Anterior cingulate cortex (tissue), 58 donors: ENCODE results near the gene RPSA.
"Not testable (repeated sequence)": the region's sequence is repeated elsewhere in the genome, so short reads cannot be mapped to it uniquely, and the experiment has no call there.

Experiments
- DNase-seq, 58 donors: peaks; one replicate each; lab custom pipeline; 2025; lab: John Stamatoyannopoulos, UW

The RPSA gene

DNA sequence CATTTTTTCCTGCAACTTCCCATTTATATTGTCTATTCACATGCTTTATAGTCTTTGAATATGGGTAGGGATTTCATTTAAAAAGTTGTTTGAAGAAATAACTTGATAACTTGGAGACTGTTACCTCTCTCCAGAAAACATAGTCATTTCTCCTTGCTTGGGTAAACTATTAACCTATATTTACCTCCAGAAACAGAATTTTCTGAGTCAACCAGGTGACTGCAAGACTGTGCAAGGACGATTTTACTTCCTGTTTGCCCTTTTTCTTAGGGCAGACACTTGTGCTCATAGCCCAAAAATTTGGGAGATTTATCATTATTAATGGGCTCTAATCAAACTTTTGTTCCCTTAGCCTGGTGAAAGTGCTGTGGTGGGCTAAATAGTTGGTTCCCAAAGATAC is 46.6 kb downstream of the RPSA start:
- no peak for DNase-seq

DNA sequence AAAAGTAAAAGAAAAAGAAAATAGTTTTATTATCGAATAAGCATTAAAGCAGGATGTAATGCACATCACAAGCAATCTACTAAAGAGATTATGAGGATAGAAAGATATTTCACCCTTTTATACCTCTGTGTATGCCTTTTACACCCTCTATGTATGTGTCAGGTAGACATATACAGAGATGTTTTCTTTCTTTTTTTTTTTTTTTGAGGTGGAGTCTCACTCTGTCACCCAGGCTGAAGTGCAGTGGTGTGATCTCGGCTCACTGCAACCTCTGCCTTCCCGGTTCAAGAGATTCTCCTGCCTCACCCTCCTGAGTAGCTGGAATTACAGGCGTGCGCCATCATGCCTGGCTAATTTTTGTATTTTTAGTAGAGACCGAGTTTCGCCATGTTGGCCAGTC is 47.4 kb downstream of the RPSA start:
- not testable (repeated sequence) for DNase-seq

DNA sequence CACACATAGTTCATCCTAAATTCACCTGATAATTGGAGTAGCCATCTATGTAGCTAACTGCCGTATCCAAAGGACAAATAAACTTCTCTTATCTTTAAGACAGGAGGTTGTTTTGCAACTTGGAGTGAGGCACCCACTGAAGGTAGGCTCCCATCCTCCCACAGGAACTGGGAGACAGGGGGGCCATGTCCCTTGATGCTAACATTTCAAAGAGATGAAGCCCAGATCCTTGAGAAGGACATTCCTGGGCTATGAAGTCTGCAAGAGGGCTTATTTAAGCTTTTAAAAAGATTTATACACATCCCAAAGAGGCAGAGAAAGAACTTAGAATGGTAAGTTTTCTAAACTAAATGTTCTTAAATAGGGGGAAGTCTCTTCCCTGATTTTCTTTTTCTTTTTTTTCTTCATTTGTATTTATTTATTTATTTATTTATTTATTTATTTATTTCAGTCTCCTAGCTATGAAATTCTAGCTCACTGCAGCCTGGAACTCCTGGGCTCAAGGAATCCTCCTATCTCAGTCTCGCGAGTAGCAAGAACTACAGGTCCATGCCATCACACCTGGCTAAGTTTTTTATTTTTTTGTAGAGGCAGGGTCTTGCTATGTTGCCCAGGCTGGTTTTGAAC is 48.2 kb downstream of the RPSA start:
- no peak for DNase-seq

DNA sequence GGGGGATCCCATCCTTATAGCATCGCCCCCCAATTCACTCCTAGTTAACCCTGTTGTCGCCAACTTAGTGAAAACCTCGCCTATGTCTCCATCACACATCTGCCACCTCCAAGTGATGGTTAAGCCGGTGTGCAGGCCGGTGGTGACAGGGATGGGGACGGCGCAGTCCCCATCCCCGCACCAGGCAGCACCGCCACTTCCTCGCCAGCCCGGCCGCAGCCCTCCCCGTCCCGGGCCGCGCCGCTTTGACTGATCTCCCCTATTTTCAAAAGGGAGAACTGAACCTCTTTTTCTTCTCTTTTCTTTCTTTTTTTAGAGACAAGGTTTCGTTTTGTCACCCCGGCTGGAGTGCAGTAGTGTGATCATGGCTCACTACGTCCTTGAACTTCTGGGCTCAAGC is 49.6 kb downstream of the RPSA start:
- no peak for DNase-seq

DNA sequence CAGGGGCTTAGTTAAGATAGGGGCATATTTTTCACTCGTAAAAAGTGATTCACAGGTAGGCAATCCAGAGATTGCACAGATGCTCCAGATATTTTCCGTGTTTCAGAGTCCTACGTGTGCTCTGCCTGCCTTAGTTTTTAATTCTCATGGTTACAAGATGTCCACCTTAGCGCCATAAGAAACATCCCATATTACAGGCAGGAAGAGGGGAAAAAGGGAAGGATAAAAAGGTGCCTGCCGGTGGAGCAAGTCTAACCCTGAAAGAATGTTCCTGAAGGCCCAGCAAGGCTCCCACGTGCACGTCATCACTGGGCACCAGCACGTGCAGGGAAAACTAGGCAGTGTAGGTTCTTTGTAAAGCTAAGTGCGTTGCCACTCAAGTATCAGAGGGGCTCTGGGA is 50.8 kb downstream of the RPSA start:
- no peak for DNase-seq

DNA sequence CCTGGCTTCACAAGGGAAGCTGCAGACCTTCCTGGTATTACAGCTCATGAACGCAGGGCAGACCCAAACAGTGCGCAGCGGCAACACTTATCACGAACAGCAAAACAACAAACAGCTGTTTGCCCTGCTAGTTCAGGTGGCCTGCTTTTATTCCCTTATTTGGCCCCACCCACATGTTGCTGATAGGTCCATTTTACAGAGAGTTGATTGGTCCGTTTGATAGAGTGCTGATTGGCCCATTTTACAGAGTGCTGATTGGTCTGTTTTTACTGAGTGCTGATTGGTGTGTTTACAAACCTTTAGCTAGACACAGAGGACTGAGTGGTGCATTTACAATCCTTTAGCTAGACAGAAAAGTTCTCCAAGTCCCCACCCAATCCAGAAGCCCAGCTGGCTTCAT is 52.1 kb downstream of the RPSA start:
- DNase-seq: not testable (repeated sequence)

DNA sequence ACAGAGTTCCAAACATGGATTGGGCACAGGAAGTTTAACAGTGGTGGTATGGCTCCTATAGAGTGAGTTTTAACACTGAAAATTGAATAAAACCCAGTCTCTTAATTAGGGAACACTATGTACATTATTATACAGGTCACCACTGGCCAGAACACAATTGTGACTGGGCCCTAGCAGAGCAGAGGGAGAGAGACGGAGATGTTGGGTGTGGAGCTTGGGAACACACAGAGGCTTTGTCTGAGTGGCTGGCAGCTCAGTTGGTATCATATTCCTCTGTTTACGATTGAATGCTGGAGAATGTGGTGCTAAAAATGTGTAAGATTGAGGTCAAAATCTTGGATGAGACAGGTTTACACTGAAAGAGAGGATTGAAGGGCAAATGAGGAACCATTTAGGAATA is 54.2 kb downstream of the RPSA start:
- DNase-seq: peak in 36 of 58 donors; percentile 7 to 83 (median 54)
